Chondrocyte (in vitro differentiated cells): ENCODE measurements around the gene SRRT. TPM values are rescaled to one million over a fixed set of nuclear protein-coding genes. Genes with fewer than 3 reads are reported as not detected.
A peak's percentile ranks its signal among the peaks of the same experiment; 100 is the strongest.

ENCODE experiments used
- DNase-seq: peaks from one replicate; pipeline ENCODE4 v3.0.0; 2021; ENCODE audit warnings: mixed read lengths, low spot score
- H3K27ac Mint-ChIP-seq: one replicate; pipeline ENCODE4 v1.8.0; 2021; ENCODE audit warnings: mild to moderate bottlenecking, moderate library complexity, mixed read lengths; ENCODE audit not compliant: unreplicated experiment
- H3K27me3 Mint-ChIP-seq: 2 replicates; pipeline ENCODE4 v1.8.0; 2021; ENCODE audit warnings: low read depth, mixed read lengths
- H3K36me3 Mint-ChIP-seq: 2 replicates; pipeline ENCODE4 v1.8.0; 2021; ENCODE audit warnings: low read depth, mixed read lengths
- H3K4me1 Mint-ChIP-seq: 2 replicates; pipeline ENCODE4 v1.8.0; 2021; ENCODE audit warnings: low read depth, mild to moderate bottlenecking, mixed read lengths
- H3K4me3 Mint-ChIP-seq: one replicate; pipeline ENCODE4 v1.8.0; 2021; ENCODE audit warnings: mild to moderate bottlenecking, moderate library complexity, mixed read lengths; ENCODE audit not compliant: unreplicated experiment
- H3K9me3 Mint-ChIP-seq: 2 replicates; pipeline ENCODE4 v1.8.0; 2021; ENCODE audit warnings: low read depth, mixed read lengths
- CTCF ChIP-seq: fragments of 200-600 bp; sonication (generic); IDR thresholded peaks from 2 replicates; pipeline ENCODE4 v1.5.0; 2021; ENCODE audit warnings: antibody characterized with exemption, mild to moderate bottlenecking, moderate library complexity
- total RNA-seq: library from RNA; stranded (reverse); gene quantifications from 3 replicates; pipeline ENCODE4 v1.2.1, GENCODE V29; 2021

The SRRT gene
- total RNA-seq, 1 donor from 2014 or later = 105 TPM

GRCh38 chr7:100827330-100828226 is 47.3 kb upstream of the SRRT start, which contains the start of gene EPHB4:
Gene EPHB4 (minus strand): TSS chr7:100827523. CDS start chr7:100827030, 493 bp downstream.
- Mint-ChIP-seq H3K4me1 (peaks cover 31% of the 10 kb centered on the region), H3K36me3 (peaks cover 5% of the 10 kb centered on the region), H3K4me3 (peak within 1 kb of the TSS; percentile 93), H3K9me3 (no peaks in the 10 kb centered on the region), H3K27ac (peak within 1 kb of the TSS; percentile 89), H3K27me3 (no peaks in the 10 kb centered on the region)
- peak; percentile 77 for TF ChIP-seq CTCF
- no peak for DNase-seq

GRCh38 chr7:100829150-100829716 is 45.7 kb upstream of the SRRT start:
- H3K4me1 Mint-ChIP-seq = peaks cover 31% of the 10 kb centered on the region
- H3K36me3 Mint-ChIP-seq = no peaks in the 10 kb centered on the region
- DNase-seq = no peak
- no peak for TF ChIP-seq CTCF
- no peaks in the 10 kb centered on the region for H3K27me3 Mint-ChIP-seq
- no peak overlapping the region for H3K4me3 Mint-ChIP-seq
- H3K9me3 Mint-ChIP-seq = no peaks in the 10 kb centered on the region
- H3K27ac Mint-ChIP-seq = no peak overlapping the region

- Mint-ChIP-seq H3K4me3 (no peak overlapping the region), H3K27ac (no peak overlapping the region), H3K9me3 (no peaks in the 10 kb centered on the region), H3K36me3 (no peaks in the 10 kb centered on the region), H3K27me3 (no peaks in the 10 kb centered on the region), H3K4me1 (peaks cover 21% of the 10 kb centered on the region)
- no peak for DNase-seq
- no peak for TF ChIP-seq CTCF
These were observed 44.5 kb upstream of the SRRT start for GRCh38 chr7:100830396-100830795.

- DNase-seq = no peak
- no peak for TF ChIP-seq CTCF
- no peak overlapping the region for H3K27ac Mint-ChIP-seq
- peaks cover 17% of the 10 kb centered on the region for H3K4me1 Mint-ChIP-seq
- no peaks in the 10 kb centered on the region for H3K9me3 Mint-ChIP-seq
- H3K36me3 Mint-ChIP-seq = no peaks in the 10 kb centered on the region
- H3K27me3 Mint-ChIP-seq = no peaks in the 10 kb centered on the region
- H3K4me3 Mint-ChIP-seq = no peak overlapping the region
These were observed 42.6 kb upstream of the SRRT start for GRCh38 chr7:100832281-100832633.

- no peak for DNase-seq
- Mint-ChIP-seq H3K4me3 (no peak overlapping the region), H3K27me3 (no peaks in the 10 kb centered on the region), H3K36me3 (no peaks in the 10 kb centered on the region), H3K9me3 (no peaks in the 10 kb centered on the region), H3K4me1 (peaks cover 12% of the 10 kb centered on the region), H3K27ac (peak overlapping the region; percentile 69)
- no peak for TF ChIP-seq CTCF
These were observed 38.7 kb upstream of the SRRT start for GRCh38 chr7:100835903-100836811.
